Testis (tissue), 2 donors: ENCODE results near the gene FMO3.

Source experiments
- POLR2A ChIP-seq: fragments of 450-650 bp; IDR thresholded peaks from one replicate; pipeline ENCODE4 v1.6.1; 2017; ENCODE audit warnings: antibody characterized with exemption, mild to moderate bottlenecking, moderate library complexity
- TF ChIP-seq, protein P1 (sequence below), 3 experiments: fragments of 450-650 bp in 2 of 3; fragments of 200-600 bp in 1 of 3; sonication (generic) in 1 of 3; IDR thresholded peaks; one replicate each; pipeline ENCODE4 v1.5.1; 2016 to 2019; ENCODE audit warnings: antibody characterized with exemption in 3 of 3, mild to moderate bottlenecking in 2 of 3, moderate library complexity in 1 of 3

DNA sequence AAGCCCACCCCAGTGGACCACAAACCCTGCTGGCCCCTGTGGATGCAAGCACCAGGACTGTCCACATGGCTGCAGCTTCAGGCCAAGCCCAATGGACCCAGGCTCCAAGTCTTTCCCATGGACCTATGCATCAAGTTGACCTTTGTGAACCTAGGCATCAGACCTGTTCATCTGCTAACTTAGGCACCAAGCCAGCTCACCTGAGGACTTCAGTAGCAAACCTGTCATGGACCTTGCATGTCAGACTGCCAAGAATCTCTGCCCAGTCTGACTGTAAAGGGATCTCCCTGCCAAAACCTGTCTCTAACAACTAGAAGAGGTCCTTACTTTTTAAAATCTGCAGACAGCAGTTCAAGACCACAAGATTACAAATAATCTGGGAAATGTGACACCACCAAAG lies 37.8 kb downstream of the FMO3 start:
- TF ChIP-seq, protein P1, sequence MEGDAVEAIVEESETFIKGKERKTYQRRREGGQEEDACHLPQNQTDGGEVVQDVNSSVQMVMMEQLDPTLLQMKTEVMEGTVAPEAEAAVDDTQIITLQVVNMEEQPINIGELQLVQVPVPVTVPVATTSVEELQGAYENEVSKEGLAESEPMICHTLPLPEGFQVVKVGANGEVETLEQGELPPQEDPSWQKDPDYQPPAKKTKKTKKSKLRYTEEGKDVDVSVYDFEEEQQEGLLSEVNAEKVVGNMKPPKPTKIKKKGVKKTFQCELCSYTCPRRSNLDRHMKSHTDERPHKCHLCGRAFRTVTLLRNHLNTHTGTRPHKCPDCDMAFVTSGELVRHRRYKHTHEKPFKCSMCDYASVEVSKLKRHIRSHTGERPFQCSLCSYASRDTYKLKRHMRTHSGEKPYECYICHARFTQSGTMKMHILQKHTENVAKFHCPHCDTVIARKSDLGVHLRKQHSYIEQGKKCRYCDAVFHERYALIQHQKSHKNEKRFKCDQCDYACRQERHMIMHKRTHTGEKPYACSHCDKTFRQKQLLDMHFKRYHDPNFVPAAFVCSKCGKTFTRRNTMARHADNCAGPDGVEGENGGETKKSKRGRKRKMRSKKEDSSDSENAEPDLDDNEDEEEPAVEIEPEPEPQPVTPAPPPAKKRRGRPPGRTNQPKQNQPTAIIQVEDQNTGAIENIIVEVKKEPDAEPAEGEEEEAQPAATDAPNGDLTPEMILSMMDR (IDR thresholded peaks at IDR 0.05): no peak
- TF ChIP-seq POLR2A: no peak
